Ectodermal cell (in vitro differentiated cells): Measurements from ENCODE around the gene CHRM1. TPM values are rescaled to one million over a fixed set of nuclear protein-coding genes. Genes with fewer than 3 reads are reported as not detected.

ENCODE experiments used
- H3K27ac ChIP-seq: 2 replicates; pipeline ENCODE4 v1.7.0; 2013; ENCODE audit warnings: mild to moderate bottlenecking, low read depth, low read length; ENCODE audit not compliant: insufficient read depth, poor library complexity, severe bottlenecking
- H3K27me3 ChIP-seq: 2 replicates; pipeline ENCODE4 v1.7.0; 2013; ENCODE audit warnings: mild to moderate bottlenecking, low read length; ENCODE audit not compliant: insufficient read depth, control insufficient read depth, poor library complexity, severe bottlenecking
- H3K36me3 ChIP-seq: one replicate; pipeline ENCODE4 v1.7.0; 2013; ENCODE audit warnings: low read length; ENCODE audit not compliant: control insufficient read depth, insufficient read depth
- H3K4me1 ChIP-seq: one replicate; pipeline ENCODE4 v1.7.0; 2013; ENCODE audit warnings: low read length; ENCODE audit not compliant: control insufficient read depth, insufficient read depth
- H3K4me3 ChIP-seq: 2 replicates; pipeline ENCODE4 v1.7.0; 2013; ENCODE audit warnings: low read depth, low read length, control low read depth; ENCODE audit not compliant: insufficient read depth
- H3K9me3 ChIP-seq: 2 replicates; pipeline ENCODE4 v1.7.0; 2013; ENCODE audit warnings: mild to moderate bottlenecking, low read length, moderate library complexity; ENCODE audit not compliant: control insufficient read depth
- WGBS, 2 experiments: methylation state at CpG; one replicate each; pipeline ENCODE4 v1.1.7; 2013; ENCODE audit warnings: missing lambda C conversion rate in 2 of 2; 5-methylcytosine and 5-hydroxymethylcytosine counted together
- polyA plus RNA-seq, 4 experiments: library from polyadenylated mRNA; stranded (reverse); fragments of 50-300 nt; gene quantifications; one replicate each; pipeline ENCODE4 v1.2.3, GENCODE V29; 2013

The CHRM1 gene, protein sequence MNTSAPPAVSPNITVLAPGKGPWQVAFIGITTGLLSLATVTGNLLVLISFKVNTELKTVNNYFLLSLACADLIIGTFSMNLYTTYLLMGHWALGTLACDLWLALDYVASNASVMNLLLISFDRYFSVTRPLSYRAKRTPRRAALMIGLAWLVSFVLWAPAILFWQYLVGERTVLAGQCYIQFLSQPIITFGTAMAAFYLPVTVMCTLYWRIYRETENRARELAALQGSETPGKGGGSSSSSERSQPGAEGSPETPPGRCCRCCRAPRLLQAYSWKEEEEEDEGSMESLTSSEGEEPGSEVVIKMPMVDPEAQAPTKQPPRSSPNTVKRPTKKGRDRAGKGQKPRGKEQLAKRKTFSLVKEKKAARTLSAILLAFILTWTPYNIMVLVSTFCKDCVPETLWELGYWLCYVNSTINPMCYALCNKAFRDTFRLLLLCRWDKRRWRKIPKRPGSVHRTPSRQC
- polyA plus RNA-seq (2013, experiment 1 of 4): not detected
- polyA plus RNA-seq (2013, experiment 2 of 4): not detected
- polyA plus RNA-seq (2013, experiment 3 of 4): 0.11 TPM
- polyA plus RNA-seq (2013, experiment 4 of 4): not detected

DNA sequence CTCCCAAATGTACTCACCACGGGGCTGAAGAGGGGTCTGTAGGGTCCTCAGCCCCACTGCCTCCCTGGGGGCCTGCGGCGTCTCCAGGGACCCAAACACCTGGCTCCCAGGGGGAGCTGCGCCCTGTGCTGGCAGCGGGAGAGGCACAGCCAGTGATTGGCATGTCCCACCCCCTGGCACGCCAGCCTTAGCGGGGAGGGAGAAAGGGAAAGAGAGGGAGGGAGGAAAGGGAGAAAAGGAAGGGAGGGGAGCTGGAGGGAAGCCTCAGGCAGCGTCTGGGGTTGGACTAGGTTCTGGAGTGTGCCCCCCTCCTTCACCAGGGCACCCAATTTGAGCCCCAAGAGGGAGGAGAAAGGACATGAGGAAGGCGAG is at the start of gene CHRM1:
CHRM1 (minus strand) TSS at position 163 of the 372 bp plus-strand sequence. CDS start 10,263 bp downstream, outside the sequence.
- WGBS, 2 experiments: 50 to 51% methylated on average over 9 of the region's 9 CpGs
- Histone ChIP-seq H3K4me3 (no peak within 1 kb of the TSS), H3K4me1 (peaks cover 23% of the 10 kb centered on the region), H3K9me3 (no peaks in the 10 kb centered on the region), H3K36me3 (no peaks in the 10 kb centered on the region), H3K27me3 (peaks cover 41% of the 10 kb centered on the region), H3K27ac (no peak within 1 kb of the TSS)

DNA sequence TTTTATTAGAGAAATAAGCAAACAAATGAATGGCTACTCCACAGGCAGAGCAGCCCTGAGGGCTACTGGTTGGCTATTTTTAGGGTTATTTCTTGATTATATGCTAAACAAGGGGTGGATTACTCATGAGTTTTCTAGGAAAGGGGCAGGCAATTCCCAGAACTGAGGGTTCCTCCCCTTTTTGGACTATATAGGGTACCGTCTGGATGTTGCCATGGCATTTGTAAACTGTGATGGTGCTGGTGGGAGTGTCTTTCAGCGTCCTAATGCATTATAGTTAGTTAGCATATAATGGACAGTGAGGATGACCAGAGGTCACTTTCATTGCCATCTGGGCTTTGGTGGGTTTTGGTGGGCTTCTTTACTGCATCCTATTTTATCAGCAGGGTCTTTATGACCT is 44.4 kb upstream of the CHRM1 start:
- Histone ChIP-seq H3K4me1 (no peaks in the 10 kb centered on the region), H3K27me3 (no peaks in the 10 kb centered on the region), H3K4me3 (no peak overlapping the region), H3K9me3 (no peaks in the 10 kb centered on the region), H3K36me3 (no peaks in the 10 kb centered on the region), H3K27ac (no peak overlapping the region)
- WGBS, 2 experiments: 80 to 93% methylated on average over 2 of the region's 2 CpGs

DNA sequence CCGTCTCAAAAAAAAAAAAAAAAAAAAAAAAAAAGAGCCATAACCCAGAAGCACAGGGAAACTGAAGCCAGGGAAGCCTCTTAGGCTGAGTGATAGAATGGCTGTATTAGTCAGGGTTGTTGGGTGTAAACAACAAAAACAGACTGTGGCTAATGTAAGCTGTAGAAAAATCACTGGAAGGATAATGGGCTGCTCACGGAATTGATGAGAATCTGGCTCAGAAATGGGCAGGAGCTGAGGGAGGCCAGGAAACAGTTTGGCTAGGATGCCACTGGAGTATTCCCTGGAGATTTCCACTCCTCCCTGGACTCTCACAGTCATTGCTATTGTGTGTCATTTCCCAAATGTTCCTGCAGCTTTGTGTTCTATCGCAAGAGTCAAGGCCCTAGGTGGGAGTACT is 41.2 kb upstream of the CHRM1 start:
- H3K4me3 ChIP-seq: no peak overlapping the region
- no peaks in the 10 kb centered on the region for H3K4me1 ChIP-seq
- H3K36me3 ChIP-seq: no peaks in the 10 kb centered on the region
- H3K27me3 ChIP-seq: no peaks in the 10 kb centered on the region
- no peak overlapping the region for H3K27ac ChIP-seq
- 97 to 100% methylated on average over 2 of the region's 3 CpGs for WGBS, 2 experiments
- no peaks in the 10 kb centered on the region for H3K9me3 ChIP-seq

DNA sequence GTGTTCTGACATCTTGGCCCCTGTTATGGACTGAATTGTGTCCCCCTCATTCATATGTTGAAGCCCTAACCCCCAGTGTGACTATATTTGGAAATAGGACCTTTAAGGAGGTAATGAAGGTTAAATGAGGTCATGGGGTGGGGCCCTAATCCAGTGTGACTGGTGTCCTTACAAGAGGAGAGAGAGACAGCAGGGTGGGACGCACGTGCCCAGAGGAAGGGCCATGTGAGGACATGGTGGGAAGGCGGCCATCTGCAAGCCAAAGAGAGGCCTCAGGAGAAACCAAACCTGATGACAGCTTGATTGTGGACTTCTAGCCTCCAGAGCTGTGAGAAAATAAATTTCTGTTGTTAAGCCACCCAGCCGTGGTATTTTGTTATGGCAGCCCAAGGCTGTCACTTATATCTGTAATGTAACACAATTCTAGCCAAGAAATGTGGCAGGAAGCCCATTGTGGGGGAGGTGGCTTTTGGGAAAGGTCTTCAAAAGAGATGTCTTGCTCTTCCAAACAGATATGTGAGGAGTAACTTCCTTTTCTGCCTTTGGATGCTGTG is 39.9 kb upstream of the CHRM1 start:
- H3K27me3 ChIP-seq: no peaks in the 10 kb centered on the region
- no peaks in the 10 kb centered on the region for H3K36me3 ChIP-seq
- 91 to 92% methylated on average over 4 of the region's 4 CpGs for WGBS, 2 experiments
- no peak overlapping the region for H3K4me3 ChIP-seq
- no peak overlapping the region for H3K27ac ChIP-seq
- H3K4me1 ChIP-seq: no peaks in the 10 kb centered on the region
- no peaks in the 10 kb centered on the region for H3K9me3 ChIP-seq

DNA sequence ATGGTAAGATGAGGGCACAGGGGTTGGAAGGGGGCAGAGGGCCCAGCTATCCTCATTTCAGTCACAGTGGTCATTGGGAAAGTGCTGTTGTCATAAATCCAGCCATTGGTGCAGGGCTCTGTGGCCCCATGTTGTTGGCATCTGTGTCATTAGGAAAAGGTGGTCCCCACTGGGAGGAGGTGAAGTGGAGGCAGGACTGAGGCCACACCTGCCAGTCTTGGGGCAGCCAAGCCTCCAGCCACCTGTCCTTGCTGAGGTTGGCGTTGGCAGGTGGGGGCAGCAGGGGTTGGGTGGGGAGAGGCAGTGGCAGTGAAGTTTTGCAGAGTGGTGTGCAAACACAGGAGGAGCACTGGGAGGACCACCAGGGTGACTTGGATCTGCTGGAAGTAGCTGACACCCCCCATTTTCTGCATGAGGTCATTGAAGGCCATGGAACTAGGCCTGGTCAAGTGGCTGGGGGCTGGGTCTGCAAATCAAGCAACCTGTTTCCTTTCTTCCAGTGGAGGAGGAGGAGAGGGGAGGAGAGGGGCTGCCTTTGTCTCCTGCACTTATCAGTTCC is 38.3 kb upstream of the CHRM1 start:
- no peaks in the 10 kb centered on the region for H3K4me1 ChIP-seq
- no peak overlapping the region for H3K27ac ChIP-seq
- H3K9me3 ChIP-seq: no peaks in the 10 kb centered on the region
- H3K27me3 ChIP-seq: no peaks in the 10 kb centered on the region
- no peak overlapping the region for H3K4me3 ChIP-seq
- 95 to 100% methylated on average over 1 of the region's 1 CpG for WGBS, 2 experiments
- no peaks in the 10 kb centered on the region for H3K36me3 ChIP-seq

DNA sequence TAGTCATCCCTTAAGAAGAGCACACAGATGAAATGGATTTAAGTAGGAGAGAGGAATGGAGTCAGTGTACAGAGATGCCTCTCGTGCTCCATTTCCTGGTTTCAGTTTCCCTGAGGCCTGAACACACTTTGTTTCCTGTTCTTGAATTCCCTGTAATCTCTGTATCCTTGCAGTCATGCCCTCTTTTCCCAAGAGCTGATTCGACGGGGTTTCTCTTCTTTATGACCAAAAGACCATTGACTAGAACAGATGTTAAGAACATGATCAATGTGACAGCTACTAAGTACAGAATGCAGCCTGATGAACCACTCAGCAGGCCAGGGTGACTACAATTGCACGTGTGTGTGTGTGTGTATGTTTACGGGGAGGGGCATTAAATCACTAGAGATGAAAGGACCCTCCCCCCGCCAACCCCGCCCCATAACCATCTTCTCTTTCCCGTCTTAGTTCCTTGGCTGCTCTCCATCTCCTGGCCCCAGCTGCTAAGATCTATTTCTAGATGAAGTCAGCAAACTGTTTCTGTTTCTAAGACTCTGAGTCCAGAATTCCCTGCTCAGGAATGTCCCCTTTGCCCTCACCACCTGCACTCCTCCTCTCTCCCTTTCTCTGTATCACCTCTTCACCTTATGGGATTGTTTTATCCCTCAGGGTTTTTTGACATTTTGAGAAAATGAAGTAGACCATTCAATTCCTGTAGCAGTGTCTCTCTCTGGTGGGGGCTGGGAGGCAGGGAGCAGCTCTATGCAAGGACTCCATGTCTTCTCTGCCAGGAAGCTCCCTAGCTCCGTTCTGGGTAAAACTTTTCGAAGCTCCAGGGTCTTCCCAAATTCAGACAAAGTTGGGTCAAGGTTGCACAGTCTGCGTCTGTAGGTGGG is 37.6 kb upstream of the CHRM1 start:
- no peaks in the 10 kb centered on the region for H3K9me3 ChIP-seq
- H3K4me1 ChIP-seq: no peaks in the 10 kb centered on the region
- 90 to 93% methylated on average over 11 of the region's 11 CpGs for WGBS, 2 experiments
- no peaks in the 10 kb centered on the region for H3K27me3 ChIP-seq
- H3K27ac ChIP-seq: no peak overlapping the region
- H3K36me3 ChIP-seq: no peaks in the 10 kb centered on the region
- H3K4me3 ChIP-seq: no peak overlapping the region

DNA sequence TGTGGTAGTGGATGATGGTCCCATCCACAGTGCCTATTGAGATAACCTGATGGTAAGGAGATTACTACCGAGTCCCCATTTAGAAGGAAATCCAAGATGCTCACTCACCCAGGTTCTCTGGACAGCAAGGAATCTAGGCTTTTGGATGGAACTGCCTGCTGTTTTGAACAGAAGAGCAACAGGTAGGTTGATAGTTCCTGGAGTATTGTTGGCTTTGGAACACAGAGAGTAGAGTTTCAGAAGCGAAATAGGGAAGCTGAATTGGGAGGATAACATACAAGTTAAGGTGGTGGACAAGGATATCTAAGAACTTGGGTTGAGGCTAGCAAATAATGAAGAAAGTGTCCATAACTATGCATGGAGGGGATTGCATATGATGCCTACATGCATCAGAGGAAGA is 36.0 kb upstream of the CHRM1 start:
- no peaks in the 10 kb centered on the region for H3K9me3 ChIP-seq
- H3K4me3 ChIP-seq: no peak overlapping the region
- H3K4me1 ChIP-seq: no peaks in the 10 kb centered on the region
- no peaks in the 10 kb centered on the region for H3K36me3 ChIP-seq
- H3K27ac ChIP-seq: no peak overlapping the region
- 95 to 98% methylated on average over 2 of the region's 2 CpGs for WGBS, 2 experiments
- H3K27me3 ChIP-seq: no peaks in the 10 kb centered on the region

DNA sequence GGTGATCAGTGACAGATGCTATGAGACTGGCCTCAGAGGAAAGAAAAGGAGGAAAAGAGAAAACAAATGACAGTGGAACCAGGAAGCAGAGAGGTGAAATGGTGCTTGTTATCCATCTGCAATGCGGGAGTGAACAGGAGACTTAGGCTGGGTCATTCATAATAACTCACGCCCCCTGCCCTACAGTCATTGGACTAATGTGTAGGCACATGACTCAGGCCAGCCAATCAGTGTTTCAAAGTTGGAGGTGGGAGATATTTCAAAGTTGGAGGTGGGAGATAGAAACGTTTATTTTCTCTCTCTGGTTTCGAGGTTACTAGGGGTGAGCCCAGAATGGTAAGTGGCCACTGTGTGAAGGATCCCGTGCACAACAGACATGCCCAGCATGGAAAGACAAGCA is 33.3 kb upstream of the CHRM1 start:
- Histone ChIP-seq H3K36me3 (no peaks in the 10 kb centered on the region), H3K27me3 (no peaks in the 10 kb centered on the region), H3K27ac (no peak overlapping the region), H3K9me3 (no peaks in the 10 kb centered on the region), H3K4me3 (no peak overlapping the region), H3K4me1 (no peaks in the 10 kb centered on the region)
- WGBS, 2 experiments: 88 to 91% methylated on average over 5 of the region's 5 CpGs

DNA sequence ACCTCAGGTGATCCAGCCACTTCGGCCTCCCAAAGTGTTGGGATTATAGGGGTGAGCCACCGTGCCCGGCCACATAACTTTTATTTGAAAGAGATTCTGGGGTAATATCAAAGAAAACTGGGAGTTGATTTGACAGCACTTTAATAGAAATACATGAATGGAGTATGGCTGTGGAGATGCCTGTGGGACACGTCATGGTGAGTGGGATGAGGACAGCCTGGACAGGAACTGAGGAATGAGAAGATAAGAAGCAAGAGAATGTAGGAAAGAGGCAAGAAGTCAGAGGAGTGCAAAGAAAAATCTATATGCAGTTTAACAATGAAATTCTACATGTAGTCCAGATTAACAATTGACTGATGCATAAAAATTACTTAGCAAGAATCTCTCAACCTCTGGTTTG is 32.6 kb upstream of the CHRM1 start:
- WGBS, 2 experiments: 92 to 95% methylated on average over 4 of the region's 4 CpGs
- Histone ChIP-seq H3K27me3 (no peaks in the 10 kb centered on the region), H3K9me3 (no peaks in the 10 kb centered on the region), H3K36me3 (no peaks in the 10 kb centered on the region), H3K27ac (no peak overlapping the region), H3K4me1 (no peaks in the 10 kb centered on the region), H3K4me3 (no peak overlapping the region)
